ENCODE data around the gene AOPEP.

- no peak for TF ChIP-seq CTCF (IDR thresholded peaks at IDR 0.05)
- no peak for TF ChIP-seq POLR2A (IDR thresholded peaks at IDR 0.05)
These were observed 154.5 kb downstream of the AOPEP start for GRCh38 chr9:94881023-94881422.

All from heart left ventricle (tissue), 13 donors.